ENCODE measurements around the gene PCDH8. TPM values are rescaled to one million over a fixed set of nuclear protein-coding genes. Genes with fewer than 3 reads are reported as not detected.

Gene PCDH8
- total and polyA plus RNA-seq, 2 experiments from 2014 or later = 0.36 to 1.7 TPM

DNA sequence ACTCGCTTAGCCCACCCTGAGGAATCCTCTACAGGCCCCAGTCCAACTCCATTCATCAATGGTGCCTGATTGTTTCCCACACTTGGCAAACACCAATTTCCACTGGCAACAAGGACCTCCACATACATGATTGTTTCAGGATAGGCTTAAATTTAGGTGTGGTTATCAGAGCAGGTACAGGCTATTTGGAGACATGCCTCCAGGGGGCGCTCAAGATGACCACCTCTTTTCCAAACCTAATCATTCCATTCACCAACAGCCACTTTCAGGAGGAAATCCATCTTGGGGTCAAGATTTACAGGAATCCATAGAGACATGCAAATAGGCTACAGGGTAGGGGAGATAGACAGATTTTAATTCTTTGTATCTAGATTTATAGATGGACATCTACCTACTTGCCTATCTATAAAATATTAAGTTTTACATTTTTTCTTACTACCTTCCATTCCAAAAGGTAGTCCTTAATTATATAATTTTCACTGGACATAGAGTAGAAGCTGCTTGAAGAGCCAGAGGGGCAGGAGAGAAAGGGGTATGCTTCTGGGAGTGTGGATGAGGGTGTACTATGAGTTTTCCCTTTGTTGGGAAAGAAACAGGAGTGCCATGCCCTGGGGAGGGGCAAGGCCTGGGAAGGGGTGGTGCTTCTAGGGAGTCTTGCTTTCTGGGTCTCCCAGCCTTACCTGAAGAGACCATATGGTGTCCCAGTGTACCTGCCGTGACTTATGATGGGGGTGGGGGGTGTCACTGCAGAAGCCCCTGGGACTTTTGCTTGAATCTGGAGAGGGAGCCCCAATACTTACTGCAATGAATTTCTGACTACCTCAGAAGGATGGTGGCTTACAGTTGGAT is 14.1 kb upstream of the PCDH8 start:
- peak; percentile 89 for ATAC-seq

More for the DNA sequence above, 14.1 kb upstream of the PCDH8 start:
- Histone ChIP-seq H3K4me3 (no peak overlapping the region), H4K20me1 (replicated peaks; ENCODE audit: insufficient read depth) (no peaks in the 10 kb centered on the region), H3K36me3 (ENCODE audit: insufficient read depth) (no peaks in the 10 kb centered on the region), H3K9me2 (ENCODE audit: insufficient read depth) (no peaks in the 10 kb centered on the region), H3F3A (replicated peaks; ENCODE audit: low read depth) (no peaks in the 10 kb centered on the region), H2AFZ (no peak overlapping the region), H3K27me3 (ENCODE audit: insufficient read depth) (0 out of 2 replicates have a peak, but pooled peaks cover 8% of the 10 kb centered on the region), H3K4me1 (ENCODE audit: insufficient read depth) (peaks cover 8% of the 10 kb centered on the region), H3K27ac (ENCODE audit: low read depth) (no peak overlapping the region), H3K4me2 (no peak overlapping the region), H3K79me2 (replicated peaks; ENCODE audit: insufficient read depth) (no peaks in the 10 kb centered on the region)
- no peak overlapping the region for H3K27ac Mint-ChIP-seq
- DNase-seq (ENCODE audit: low spot score) = peak; percentile 77
- TF ChIP-seq STAT1 (IDR thresholded peaks at IDR 0.05; ENCODE audit: unreplicated experiment) (no peak), JUNB (IDR thresholded peaks at IDR 0.05; ENCODE audit: unreplicated experiment) (no peak), ZNF462 (CRISPR knock-in tag; IDR thresholded peaks at IDR 0.05) (no peak), ZNF331 (CRISPR knock-in tag; IDR thresholded peaks at IDR 0.05; ENCODE audit: low read depth) (no peak), CREB1 (CRISPR knock-in tag; IDR thresholded peaks at IDR 0.05; ENCODE audit: low read depth) (no peak), POLR2AphosphoS5 (IDR thresholded peaks at IDR 0.05; ENCODE audit: low read depth) (no peak)
- TF ChIP-seq, protein P1, sequence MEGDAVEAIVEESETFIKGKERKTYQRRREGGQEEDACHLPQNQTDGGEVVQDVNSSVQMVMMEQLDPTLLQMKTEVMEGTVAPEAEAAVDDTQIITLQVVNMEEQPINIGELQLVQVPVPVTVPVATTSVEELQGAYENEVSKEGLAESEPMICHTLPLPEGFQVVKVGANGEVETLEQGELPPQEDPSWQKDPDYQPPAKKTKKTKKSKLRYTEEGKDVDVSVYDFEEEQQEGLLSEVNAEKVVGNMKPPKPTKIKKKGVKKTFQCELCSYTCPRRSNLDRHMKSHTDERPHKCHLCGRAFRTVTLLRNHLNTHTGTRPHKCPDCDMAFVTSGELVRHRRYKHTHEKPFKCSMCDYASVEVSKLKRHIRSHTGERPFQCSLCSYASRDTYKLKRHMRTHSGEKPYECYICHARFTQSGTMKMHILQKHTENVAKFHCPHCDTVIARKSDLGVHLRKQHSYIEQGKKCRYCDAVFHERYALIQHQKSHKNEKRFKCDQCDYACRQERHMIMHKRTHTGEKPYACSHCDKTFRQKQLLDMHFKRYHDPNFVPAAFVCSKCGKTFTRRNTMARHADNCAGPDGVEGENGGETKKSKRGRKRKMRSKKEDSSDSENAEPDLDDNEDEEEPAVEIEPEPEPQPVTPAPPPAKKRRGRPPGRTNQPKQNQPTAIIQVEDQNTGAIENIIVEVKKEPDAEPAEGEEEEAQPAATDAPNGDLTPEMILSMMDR (conservative IDR thresholded peaks at IDR 0.05; ENCODE audit: low read depth in 2 of 2) = peak; percentile 82 to 95
- no peaks in the 10 kb centered on the region for H3K9me3 Mint-ChIP-seq
- no peak overlapping the region for H3K4me3 Mint-ChIP-seq
- peaks cover 10% of the 10 kb centered on the region for H3K27me3 Mint-ChIP-seq (ENCODE audit: insufficient read depth, low read depth, poor library complexity)
- H3K4me1 Mint-ChIP-seq = peaks cover 12% of the 10 kb centered on the region
- H3K36me3 Mint-ChIP-seq (ENCODE audit: low read depth) = no peaks in the 10 kb centered on the region
